AG09319 (cell line): ENCODE measurements around the gene MSI2.

Source experiments
- DNase-seq: peaks from one replicate; pipeline ENCODE4 v3.0.0-alpha.2; 2010; ENCODE audit warnings: low read depth; ENCODE audit errors: extremely low read depth
- CTCF ChIP-seq: IDR thresholded peaks from 2 replicates; pipeline ENCODE4 v1.5.1; 2011; ENCODE audit warnings: low read depth, mild to moderate bottlenecking, inconsistent platforms, low read length, moderate library complexity

The MSI2 gene

GRCh38 chr17:57457188-57457587 is 200.9 kb downstream of the MSI2 start:
- no peak for DNase-seq
- TF ChIP-seq CTCF = no peak

DNA sequence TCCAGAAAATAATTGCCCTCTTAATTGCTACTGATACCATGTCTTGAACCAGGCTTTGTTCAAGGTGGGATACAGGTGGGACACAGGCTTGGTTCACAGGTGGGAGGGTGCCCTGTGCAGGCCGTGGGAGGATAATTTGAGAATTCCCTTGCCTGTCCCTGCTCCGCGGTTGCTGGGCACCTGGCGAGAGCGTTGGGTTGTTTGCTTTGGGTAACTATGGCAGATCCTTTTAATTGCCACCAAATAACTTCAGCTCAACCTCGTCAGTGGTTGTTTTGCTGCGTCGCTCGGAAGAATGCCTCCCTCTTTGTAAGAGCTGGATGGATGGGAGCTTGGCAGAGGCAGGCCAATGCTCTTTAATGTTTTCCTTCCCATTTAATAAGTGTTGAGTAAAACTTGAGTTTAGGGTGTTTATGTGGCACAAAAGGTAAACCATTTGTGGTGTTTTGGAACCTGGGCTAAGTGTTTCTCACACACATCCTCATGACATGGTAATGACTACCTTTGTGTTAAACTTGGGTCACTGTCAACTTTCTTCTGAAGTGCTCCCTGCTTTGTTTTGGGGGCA is 202.5 kb downstream of the MSI2 start:
- DNase-seq = no peak
- no peak for TF ChIP-seq CTCF

DNA sequence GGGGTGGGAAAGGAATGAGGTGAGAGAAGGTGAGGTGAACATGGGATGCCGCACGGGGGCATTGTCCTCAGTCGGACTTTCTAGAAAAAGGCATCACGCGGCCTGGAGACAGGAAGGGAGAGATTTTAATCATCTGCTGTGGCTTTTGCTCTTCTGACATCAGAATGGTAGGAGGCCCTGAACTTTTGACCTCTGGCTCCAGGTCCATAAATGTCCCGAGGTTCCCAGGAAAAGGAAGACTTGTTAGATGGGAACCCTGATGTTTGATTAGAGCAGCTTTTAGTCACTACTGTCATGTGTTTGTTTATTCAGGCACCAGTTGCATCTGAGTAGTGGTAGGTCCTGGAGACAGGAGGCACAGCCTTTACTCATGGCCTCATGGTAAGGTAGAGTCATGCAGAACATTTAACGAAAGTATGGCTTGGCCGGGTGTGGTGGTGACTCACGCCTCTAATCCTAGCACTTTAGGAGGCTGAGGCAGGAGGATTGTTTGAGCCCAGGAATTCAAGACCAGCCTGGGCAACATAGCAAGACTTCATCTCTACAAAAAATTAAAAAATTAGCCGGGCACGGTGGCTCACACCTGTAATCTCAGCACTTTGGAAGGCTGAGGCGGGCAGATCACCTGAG is 203.1 kb downstream of the MSI2 start:
- DNase-seq = no peak

GRCh38 chr17:57461082-57461481 is 204.8 kb downstream of the MSI2 start:
- TF ChIP-seq CTCF = no peak

More for the DNA sequence above, 203.1 kb downstream of the MSI2 start:
- no peak for TF ChIP-seq CTCF

GRCh38 chr17:57462007-57462579 is 205.8 kb downstream of the MSI2 start:
- TF ChIP-seq CTCF = no peak
- no peak for DNase-seq

More at GRCh38 chr17:57461082-57461481, 204.8 kb downstream of the MSI2 start:
- DNase-seq = no peak

- TF ChIP-seq CTCF = no peak
- no peak for DNase-seq
These were observed 207.0 kb downstream of the MSI2 start for GRCh38 chr17:57463103-57463885.
